AML-193 (cell line): ENCODE results near the gene NPDC1.
A peak's percentile ranks its signal among the peaks of the same experiment; 100 is the strongest.

Experiments used
- DNase-seq, 2 experiments: peaks; one replicate each; lab custom pipeline; 2025; lab: John Stamatoyannopoulos, UW

The NPDC1 gene

DNA sequence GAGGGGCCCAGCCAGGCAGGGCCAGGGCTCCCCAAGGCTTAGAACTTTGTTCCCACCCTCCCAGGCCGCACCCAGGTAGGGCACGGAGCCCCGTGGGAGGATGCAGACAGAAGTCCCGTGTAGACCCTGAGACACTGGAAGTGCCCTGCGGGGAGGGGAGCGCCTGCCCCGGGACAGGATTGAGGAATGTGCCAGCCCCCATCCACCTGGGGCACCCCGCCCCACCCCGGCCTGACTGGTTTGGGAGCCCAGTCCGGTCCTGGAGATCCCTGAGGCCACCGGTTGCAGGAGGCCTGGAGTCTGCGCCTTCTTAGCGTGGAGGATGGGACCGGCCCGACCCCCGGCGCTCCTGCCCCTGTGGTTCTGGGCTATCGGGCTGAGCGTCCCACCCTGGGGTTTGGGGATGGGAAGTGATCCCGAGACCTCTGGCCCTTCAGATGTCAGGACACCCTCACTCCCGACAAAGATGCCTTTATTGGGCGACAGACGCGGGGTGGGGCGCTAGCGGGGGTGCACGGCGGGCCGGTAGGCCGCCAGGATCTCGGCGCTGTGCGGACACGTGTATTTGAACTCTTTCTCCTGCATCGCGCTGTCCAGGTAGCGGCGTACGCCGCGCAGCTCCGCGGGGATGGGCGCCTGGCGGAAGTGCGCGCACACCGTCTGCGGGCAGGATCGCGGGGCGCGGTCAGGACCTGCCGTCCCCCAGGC is 51.6 kb downstream of the NPDC1 start:
- DNase-seq = no peak

DNA sequence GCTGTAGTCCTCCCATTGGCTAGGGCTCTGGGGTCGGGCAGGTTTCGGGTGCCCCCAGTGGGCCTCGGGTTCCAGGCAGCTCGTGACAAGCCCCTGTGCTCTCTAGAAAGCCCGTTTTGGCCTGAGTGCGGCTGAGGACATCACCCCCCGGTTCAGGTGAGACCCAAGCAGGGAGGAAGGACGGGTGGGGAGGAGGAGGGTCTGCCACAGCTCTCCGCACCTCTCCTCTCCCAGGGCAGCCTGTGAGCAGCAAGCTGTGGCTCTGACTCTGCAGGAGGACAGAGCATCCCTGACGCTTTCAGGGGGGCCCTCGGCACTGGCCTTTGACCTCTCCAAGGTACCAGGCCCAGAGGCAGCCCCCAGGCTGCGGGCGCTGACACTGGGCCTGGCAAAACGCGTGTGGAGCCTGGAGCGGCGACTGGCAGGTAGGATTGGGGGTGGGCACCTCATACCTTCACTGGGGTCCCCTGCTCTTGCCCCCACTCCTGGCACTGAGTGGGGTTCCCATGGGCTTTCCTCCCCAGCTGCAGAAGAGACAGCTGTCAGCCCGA is 53.1 kb downstream of the NPDC1 start:
- no peak for DNase-seq

DNA sequence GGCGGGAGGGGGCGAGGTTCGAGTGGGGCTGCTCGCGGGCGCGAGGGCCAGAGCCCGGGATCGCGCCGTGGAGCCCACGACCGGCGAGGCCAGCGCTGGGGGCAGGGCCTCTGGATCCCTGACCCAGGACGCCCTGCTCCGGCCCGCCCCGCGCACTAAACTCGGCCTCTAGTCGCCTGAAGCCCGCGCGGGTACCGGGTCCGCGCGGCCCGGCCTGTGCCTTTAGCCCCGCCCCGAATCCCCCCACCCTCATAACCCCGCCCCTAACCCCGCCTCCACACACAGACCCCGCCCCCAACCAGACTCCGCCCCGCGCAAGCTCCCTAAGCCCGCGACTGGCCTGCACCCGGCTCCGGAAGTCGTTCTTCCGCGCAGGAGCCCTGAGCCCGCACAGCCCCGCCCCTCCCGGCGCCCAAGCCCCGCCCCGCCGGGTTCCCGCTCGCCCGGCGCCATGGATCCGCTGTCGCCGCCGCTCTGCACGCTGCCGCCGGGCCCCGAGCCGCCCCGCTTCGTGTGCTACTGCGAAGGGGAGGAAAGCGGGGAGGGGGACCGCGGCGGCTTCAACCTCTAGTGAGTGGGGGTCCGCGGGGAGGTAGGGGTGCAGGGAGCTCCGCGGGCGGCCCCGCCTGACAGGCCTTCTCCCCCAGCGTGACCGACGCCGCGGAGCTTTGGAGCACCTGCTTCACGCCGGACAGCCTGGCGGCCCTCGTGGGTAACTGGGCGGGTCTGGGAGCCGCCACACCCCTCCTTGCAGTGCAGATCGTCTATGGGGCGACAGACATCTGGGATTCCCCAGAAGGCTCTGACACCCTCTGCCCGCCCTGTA is 53.8 kb downstream of the NPDC1 start, which contains the start of gene PAXX:
Gene PAXX (plus strand): TSS at position 430 of the 826 bp plus-strand sequence. CDS start 22 bp downstream, at position 452.
- DNase-seq = peak; percentile 57 to 78

DNA sequence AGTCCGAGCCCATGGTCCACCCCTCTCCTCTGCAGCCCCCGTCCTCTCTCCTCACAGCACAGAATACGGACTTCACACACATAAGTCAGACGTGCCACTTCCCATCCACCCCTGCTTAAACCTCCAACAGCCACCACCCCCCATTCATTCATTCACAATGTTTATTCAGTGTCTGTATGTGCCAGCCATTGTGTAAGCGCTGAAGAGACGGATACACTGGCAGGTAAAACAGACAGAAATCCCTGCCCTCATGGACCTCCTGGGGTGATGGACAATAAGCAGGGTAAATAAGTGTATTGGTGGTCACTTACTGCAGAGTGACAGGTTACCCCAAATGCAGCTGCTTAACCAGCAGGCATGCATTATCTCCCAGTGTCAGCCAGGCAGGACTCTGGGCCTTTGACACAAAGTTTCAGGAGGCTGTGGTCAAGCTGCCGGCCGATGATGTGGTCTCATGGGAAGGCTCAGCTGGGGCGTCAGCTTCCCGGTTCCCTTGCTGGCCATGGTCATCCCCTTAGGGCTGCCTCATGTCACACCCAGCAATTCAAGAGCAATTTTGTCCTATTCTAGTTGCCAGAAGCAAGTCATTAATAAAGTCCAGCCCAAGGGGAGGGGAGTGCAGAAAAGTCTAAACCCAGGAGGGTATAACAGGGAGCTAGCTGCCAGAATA is 55.6 kb downstream of the NPDC1 start:
- DNase-seq = no peak
